ENCODE data around the gene NKX6-2.

Gene NKX6-2

GRCh38 chr10:132813560-132814468 is 27.9 kb upstream of the NKX6-2 start:
- in situ Hi-C loops (cut with MboI; ENCODE audit: low sequenced_read_pairs): no loop called here

DNA sequence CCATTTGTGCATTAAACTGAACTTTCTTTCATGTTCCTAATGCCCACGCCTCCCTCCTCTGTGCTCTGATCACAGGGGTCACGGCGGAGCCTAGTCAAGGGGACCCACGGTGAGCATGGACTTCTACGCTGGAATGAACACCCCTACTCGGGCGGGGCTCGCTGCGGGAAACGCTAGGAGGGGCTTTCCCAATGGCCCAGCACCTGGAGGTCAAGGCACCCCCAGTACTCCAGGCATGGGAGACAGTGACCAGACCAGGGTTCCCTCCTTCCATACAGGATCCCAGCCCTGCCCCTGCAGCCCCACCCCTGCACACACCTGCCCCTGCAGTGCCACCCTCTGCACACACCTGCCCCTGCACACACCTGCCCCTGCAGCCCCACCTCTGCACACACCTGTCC is 27.1 kb upstream of the NKX6-2 start:
- in situ Hi-C loops (cut with MboI; ENCODE audit: low sequenced_read_pairs): no loop called here

GRCh38 chr10:132812520-132812919 is 26.6 kb upstream of the NKX6-2 start:
- in situ Hi-C loops (cut with MboI; ENCODE audit: low sequenced_read_pairs): no loop called here

DNA sequence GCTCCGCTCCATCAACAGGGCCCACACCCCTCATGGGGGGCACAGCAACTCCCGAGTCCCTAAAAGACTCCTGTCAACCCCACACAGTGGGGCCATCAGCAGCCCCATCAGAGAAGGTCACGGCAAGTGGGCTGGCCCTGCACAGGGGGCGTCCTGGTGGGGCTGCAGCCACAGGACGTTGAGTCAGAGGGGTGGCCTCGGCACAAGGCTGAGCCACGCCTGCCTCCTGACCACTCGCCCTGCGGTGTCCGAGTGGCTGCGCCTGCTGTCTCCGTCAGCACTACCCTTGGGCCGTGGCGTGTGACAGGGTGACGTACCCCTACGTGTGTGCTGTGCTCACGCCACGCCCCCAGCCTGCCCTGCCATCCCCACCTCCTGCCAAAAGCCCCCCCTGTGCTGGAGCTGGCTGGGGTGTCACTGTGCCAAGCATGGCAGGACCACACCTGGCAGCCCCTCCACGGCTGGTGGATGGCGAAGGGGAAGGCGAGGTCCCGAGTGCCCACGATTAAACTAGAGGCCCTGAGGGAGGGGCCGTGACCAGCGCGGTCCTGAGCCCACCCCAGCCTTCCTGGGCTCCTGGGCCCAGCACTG is 26.0 kb upstream of the NKX6-2 start:
- in situ Hi-C loops (cut with MboI; ENCODE audit: low sequenced_read_pairs): no loop called here

- in situ Hi-C loops (cut with MboI; ENCODE audit: low sequenced_read_pairs): no loop called here
Observed at GRCh38 chr10:132810807-132811700, 25.1 kb upstream of the NKX6-2 start.

DNA sequence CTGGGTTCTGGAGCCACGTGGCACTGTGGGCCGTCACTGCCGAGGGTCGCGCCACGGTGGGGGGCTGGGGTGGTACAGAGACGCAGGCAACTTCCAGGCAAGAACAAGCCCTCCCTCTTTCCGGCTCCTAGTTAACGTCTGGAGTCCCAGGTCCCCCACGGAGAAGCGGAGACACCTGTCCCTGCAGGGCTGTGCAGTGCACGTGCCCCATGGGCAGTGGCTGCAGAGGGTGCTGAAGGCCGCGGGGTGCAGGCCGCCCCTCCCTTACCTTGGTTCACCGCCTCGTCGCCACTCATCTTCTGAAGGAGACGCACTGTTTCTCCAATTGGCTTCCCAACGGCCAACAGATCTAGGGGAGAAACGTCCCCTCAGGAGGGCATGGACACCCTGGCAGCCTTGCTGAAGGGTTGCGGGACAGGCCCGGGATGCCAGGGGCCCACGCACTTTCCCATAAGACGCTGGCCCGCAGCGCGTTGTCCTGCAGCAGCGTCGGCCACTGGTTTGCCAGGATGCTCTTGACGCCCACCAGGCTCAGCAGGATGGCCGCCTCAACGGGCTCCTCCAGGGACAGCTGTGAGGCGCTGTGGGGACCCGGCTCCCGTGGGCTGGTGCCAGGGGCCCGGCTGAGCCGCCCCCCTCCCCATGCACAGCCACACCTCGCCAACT is 24.3 kb upstream of the NKX6-2 start:
- in situ Hi-C loops (cut with MboI; ENCODE audit: low sequenced_read_pairs): no loop called here

GRCh38 chr10:132809232-132810140 is 23.5 kb upstream of the NKX6-2 start:
- in situ Hi-C loops (cut with MboI; ENCODE audit: low sequenced_read_pairs): no loop called here

GRCh38 chr10:132808383-132809231 is 22.7 kb upstream of the NKX6-2 start:
- in situ Hi-C loops (cut with MboI; ENCODE audit: low sequenced_read_pairs): no loop called here

DNA sequence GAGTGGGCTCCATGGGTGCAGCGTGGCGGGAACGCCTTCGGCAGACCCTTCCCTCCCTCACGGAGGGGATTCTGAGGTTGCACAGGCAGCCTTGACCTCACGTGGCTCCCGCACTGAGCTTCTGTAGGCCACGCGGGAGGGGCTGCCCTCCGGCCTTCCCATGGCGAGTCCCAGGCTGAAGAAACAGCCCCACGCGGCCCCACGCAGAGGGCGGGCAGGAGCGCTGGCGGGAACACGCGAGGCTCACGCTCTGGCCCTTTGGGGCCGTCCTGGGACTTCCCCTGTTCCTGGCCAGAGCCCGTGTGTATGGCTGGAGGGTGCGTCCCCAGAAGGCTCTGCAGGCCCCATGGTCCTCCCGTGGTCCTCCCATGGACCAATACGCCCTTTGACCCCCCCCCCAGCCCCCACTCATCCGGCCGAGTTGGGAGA is 21.7 kb upstream of the NKX6-2 start:
- in situ Hi-C loops (cut with MboI; ENCODE audit: low sequenced_read_pairs): no loop called here

GRCh38 chr10:132806561-132807003 is 20.6 kb upstream of the NKX6-2 start:
- in situ Hi-C loops (cut with MboI; ENCODE audit: low sequenced_read_pairs): no loop called here

DNA sequence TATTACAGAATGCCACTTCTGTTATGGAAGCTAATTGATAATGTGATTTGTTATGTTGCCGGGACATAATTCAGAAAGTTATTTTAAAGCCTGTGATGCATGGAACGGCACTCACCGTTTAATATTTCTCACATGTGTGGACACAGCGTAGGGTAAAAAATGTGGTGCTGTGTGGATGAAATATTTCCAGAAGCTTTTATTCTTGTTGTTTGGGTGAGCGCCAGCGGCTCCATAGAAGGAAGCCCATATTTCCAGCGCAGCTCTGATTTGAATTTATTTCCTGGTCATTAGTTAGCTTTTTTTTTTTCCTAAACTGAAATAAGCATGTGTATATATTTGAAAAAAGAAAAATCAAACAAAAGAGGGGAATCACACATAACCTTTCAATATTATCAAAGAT is 20.2 kb upstream of the NKX6-2 start:
- in situ Hi-C loops (cut with MboI; ENCODE audit: low sequenced_read_pairs): no loop called here

DNA sequence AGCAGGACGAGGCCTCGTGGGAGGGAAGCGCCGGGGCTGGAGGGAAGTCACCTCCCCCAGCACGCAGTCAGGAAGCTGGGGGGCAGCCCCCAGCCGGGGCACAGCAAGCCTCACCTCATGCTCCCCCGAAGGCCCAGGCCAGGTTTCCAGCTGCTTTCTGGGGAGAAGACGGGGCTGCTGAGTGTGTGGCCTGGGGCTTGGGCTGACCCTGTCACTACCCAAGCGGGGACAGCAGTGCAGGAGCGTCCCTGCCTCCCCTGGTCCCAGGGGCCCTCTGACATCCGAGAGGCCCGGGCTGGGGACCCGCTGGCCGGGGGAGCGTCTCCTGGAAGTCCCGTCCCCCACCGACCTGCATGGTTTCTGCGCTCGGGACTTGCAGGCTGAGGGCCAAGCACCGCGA is 19.7 kb upstream of the NKX6-2 start:
- in situ Hi-C loops (cut with MboI; ENCODE audit: low sequenced_read_pairs): no loop called here

DNA sequence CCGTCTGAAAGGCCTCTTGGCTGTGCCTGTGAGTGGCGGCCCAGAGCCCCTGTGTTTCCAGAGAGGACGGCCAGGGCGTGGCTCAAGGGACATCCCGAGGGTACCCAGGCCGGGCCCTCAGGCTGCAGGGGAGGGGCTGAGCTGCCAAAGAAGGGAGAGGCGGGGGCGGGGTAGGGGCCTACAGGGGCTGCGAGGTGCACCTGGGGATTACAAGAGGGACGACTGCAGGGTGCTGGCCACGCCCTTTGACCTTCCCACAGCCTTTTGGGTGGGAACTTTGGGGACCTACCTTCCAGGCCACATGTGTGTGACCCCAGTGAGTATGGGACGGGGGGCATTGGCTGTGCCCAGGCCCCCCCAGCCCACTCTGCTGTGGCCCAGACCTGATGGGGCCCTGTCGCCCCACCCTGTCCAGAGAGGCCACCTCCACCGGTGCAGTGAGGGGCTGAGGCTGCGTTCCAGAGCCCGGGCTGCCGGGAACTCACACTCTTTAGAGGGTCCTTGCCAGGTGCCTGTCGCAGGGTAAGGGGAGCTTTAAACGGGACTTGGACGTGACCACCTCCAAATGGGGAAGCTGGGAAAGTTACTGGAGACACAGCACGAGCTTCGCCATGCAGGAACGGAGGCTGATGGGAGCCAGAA is 19.0 kb upstream of the NKX6-2 start:
- in situ Hi-C loops (cut with MboI; ENCODE audit: low sequenced_read_pairs): no loop called here

GRCh38 chr10:132804287-132804686 is 18.3 kb upstream of the NKX6-2 start:
- in situ Hi-C loops (cut with MboI; ENCODE audit: low sequenced_read_pairs): no loop called here

DNA sequence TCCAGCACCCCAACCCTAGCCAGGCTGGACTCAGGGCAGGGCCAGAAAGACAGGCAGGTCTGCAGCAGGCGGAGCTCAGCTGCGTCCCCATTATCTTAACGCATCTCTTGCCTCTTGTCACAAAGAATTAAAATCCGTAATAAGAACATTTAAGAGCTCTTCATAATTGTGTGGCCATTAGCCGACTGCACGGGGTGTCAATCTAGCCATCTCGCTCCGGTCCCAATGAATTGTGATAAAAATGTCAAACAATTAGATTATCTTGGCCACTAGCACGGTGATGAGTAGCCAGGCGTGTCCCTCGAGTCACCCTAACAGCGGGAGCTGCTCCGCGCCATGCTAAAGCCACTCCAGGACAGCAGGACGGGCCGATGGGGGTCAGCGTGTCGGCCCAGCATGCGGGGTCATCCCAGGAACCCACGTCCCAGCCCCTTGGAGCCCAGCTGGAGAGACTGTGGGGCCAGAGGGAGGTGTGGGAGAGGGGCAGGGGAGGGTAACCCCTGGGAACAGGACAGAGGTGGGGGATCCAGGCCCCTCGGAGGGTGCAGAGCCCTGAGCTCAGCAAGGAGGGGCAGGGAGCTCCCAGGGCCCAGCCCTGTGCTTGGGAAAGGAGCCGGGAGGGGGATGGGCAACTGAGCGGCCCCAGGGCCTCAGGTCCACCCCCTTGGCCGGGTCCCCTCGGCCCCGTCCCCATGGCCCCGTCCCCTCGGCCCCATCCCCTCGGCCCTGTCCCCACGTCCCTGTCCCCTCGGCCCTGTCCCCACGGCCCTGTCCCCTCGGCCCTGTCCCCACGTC is 17.7 kb upstream of the NKX6-2 start:
- in situ Hi-C loops (cut with MboI; ENCODE audit: low sequenced_read_pairs): no loop called here

DNA sequence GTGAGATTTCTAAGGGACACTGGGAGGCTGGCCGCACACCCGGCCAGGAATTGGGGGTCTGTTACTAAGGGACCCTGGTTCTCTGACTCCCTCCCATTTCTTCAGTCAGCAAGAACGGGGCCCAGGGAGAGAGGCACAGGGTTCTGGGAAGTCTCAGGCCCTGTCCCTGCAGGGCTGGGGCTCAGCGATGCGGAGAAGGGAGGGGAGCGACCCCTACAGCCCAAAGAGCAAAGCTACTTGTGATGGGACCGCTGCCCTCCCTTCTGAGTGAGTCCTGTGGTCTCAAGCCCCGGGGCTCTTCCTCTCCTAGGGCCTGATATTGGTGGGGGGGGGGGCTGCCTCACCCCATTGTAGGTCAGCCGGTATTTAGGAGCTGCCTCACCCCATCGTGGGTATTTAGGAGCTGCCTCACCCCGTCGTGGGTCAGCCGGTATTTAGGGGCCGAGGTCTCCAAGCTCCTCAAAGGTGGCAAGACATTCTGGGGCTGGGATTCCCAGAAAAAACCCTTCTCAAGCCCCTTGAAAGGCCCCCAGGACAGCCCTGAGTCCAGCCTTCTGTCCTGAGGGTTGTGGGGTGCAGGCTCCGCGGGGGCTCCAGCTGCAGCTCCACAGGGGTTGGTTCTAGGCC is 16.9 kb upstream of the NKX6-2 start:
- in situ Hi-C loops (cut with MboI; ENCODE audit: low sequenced_read_pairs): no loop called here

DNA sequence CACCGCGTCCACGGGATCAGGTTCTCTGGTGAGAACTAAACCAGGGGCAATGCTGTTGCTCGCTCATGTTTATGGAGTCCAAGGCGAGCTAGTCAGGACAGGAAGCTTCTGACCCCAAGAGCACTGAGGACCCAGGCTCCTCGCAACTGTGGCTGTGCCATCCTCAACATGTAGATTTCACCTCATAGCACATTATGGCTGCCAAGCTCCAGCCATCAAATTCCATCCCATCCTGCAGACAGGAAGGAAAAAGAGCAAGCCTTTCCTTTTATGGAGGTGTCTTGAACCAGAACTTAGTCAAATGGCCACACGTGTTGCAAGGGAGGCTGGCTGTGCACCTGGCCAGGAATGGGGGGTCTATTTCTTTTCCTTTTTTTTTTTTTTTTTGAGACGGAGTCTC is 16.1 kb upstream of the NKX6-2 start:
- in situ Hi-C loops (cut with MboI; ENCODE audit: low sequenced_read_pairs): no loop called here

Measured in HL-60/S4 treated with retinoic acid at 250 ng/mL for 4 days and 3 days (cell line).